LoVo (cell line): Measurements from ENCODE around the gene WDR44.
"Not testable (repeated sequence)": the region's sequence is repeated elsewhere in the genome, so short reads cannot be mapped to it uniquely, and the experiment has no call there.

Source experiments
- DNase-seq: peaks from one replicate; pipeline ENCODE4 v3.0.0-alpha.2; 2016; ENCODE audit warnings: low spot score

Gene WDR44

DNA sequence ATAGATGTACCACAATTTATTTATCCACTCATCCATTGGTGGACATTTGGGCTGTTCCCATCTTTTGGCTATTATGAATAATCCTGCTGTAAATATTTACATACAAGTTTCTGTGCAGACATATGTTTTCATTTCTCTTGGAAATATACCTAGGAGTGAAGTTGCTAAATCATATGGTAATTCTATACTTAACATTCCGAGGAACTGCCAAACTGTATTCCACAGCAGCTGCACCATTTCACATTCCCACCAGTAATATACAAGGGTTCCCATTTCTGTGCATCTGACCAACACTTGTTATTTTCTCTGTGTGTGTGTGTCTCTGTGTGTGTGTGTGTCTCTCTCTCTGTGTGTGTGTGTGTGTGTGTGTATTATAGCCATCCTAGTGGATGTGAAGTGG, 134.3 kb downstream of the WDR44 start:
- DNase-seq: no peak

DNA sequence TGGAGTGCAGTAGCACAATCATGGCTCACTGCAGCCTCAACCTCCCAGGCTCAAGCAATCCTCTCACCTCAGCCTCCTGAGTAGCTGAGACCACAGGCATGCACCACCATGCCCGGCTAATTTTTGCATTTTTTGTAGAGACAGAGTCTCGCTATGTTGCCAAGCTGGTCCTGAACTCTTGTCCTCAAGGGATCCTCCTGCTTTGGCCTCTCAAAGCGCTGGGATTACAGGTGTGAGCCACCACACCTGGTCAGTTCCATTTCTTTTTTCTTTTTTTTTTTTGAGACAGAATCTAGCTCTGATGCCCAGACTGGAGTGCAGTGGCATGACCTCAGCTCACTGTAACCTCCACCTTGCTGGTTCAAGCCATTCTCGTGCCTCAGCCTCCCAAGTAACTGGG, 136.5 kb downstream of the WDR44 start:
- not testable (repeated sequence) for DNase-seq

GRCh38 chrX:118484216-118484903, 138.5 kb downstream of the WDR44 start:
- no peak for DNase-seq

DNA sequence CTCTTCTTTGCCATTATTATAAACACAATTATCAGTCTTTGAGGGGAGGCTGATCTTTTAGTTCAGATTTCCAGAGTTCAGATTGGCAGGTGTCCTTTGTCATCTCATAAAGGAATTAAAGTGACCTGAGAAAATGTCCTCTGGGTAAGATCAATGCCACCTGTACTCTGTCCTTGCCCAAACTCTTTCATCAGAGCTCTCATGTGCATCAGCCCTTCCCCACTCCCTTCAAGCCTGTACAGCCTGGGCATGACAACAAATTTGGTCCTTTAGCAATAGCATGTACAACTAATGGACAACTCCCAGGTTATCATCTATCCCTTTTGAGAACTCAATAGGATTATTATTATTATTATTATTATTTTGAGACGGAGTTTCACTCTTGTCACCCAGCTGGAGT, 140.8 kb downstream of the WDR44 start:
- DNase-seq: not testable (repeated sequence)

GRCh38 chrX:118493016-118493415, 147.1 kb downstream of the WDR44 start:
- no peak for DNase-seq

DNA sequence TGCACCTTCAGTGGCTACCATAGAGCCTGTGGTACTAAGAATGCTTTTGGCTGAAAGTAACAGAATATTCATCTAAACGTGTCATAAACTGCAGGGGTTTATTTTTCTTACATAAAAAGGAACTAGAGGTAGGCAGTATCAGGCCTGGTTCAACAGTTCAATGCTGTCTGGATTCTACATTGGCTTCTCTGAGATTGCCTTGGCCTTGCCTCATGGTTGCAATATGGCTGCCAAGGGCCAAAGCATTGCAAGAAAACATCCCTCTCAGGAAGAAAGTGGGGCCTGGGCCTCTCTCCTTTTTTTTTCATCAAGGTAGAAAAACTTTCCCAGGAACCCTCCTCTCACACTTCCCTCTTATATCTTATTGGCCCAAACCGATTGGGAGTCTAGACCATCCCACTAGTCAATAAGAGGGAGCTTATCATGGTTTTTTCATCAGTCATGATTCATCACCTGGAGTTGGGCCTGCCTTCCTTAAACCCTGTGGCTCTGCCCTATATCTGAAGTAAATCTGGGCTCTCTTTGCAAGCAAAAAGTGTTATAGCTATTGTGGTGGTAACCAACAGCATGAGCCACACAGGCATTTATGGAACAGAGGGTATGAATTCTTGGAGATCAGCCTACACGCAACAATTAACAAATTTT, 147.9 kb downstream of the WDR44 start:
- DNase-seq: no peak

DNA sequence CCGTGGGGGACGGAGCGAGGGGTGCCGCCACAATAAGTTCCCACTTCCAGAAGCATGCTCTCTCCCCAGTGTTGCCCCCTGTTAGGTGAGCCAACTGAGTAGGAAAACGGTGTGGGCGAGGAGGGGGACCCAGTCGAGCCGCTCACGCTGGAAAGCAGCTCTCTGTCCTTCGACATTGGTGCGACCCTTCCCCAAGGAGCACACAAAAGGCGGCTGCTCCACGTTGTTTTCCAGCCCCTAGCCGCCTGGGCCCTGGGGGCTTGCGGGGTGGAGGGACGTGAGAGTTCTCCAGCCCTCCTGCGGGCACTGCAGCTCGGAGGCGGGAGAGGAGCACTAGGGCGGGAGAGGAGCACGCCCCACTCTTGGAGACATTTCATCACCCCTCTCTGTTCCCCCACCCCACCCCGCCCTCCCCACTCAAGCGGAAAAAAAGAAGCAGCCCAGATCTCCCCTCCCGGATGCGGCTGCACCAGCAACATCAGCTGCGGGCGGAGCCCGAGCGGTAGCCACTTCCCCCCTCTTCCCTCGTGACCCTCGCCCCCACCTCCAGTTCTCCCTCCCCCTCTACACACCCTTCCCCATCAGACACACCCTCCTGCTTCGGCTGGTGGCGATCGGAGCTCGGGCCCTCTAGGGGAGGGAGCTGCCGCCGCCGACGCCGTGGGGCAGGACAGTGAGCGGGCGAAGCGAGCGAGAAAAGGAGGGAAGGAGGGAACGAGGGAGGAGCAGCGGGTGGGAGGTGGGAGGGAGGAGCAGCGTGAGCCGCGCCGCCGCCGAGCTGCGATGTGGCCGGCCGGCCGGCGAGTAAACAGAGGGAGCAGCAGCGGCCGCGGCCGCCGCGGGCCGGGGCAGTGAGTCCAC, 149.4 kb downstream of the WDR44 start, which contains the start of gene DOCK11:
DOCK11 (plus strand) TSS at position 755 of the 861 bp plus-strand sequence. CDS start 157 bp downstream, outside the sequence.
- peak; percentile 40 for DNase-seq

DNA sequence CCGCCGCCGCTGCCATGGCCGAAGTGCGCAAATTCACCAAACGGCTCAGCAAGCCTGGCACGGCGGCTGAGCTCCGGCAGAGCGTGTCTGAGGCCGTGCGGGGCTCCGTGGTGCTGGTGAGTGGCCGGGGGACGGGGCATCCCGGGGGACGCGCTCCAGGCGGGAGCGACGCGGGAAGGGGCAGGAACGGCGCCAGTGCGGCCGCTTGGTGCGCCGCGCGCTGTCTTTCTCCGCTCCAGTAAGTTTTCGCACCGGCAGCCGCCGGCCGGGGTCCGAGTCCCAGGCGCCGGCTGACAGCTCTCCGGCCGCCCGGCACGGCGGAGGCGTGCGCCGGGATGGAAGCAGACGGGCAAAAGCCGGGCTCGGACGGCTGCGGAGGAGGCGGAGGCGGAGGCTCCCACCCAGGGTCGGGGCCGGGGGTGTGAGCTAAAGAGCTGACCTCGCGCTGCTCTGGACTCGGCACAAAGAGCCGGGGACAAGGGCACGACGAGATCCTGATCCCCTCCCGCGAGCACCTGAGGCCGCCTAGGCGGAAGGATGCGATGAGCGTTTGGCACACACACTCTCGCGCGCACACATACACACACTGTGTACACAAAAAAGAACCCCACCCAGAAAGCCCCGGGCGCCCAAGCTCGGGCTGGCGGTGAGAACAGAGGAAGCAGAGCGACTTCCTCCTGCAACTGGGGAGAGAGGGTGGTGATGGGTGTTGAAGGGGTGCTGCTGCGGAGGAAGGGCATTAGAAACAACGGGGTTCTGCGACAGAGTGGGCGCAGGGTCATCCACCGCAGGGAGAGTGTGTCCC, 150.3 kb downstream of the WDR44 start:
- peak; percentile 11 for DNase-seq

GRCh38 chrX:118496763-118497079, 150.8 kb downstream of the WDR44 start:
- no peak for DNase-seq

DNA sequence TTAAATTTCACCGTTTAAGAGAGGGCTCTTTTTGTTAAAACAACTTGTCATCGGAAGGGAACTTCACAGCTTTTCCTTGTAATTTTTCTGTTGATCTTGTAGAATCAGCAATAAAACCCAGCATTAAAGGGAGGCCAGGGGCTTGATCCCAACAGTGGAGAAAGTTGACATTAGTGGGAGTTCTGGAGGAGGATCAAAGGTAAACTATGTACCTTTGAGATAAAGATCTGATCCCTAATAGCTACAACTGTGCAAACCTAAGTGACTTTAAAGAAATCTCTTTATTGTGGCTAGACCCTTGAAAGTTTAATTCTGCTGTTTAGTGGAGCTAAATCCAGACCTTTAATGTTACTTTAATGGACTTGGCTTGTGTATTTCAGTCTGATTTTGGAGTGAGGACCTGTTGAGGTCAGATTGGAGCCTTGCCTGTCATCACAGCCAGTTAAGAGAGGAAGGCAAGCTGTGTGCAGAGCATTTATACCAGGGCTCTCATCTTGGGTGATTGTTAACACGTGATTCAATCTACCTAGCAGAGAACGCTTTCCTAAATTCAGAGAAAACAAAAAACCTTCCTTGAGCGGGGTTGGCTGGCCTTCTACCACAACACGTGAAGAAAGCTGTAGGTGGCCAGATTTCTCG, 151.4 kb downstream of the WDR44 start:
- DNase-seq: no peak

DNA sequence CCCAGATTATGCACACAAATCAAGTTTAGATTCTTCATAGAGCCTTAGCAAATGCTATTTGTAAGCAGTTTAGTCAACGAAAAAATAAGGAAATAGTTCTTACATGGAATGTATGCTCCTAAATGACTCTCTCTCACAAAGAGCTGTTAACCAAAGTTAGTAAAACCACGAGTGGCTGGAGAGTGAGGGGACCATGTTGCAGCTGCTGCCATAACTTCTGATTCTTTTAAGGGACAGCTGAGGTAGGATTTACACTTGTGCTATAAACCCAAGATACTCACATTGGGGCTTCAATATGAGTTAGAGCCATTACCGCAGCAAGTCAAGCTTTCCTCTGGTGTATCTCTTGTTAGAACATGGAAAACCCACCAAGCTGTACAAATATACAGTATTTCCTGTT, 152.4 kb downstream of the WDR44 start:
- no peak for DNase-seq

GRCh38 chrX:118498755-118499154, 152.8 kb downstream of the WDR44 start:
- no peak for DNase-seq

- DNase-seq: no peak
Measured at GRCh38 chrX:118499295-118499694, 153.4 kb downstream of the WDR44 start.
